Glutamatergic neuron (in vitro differentiated cells): ENCODE results near the gene USP44. TPM values are rescaled to one million over a fixed set of nuclear protein-coding genes. Genes with fewer than 3 reads are reported as not detected.

Experiments
- DNase-seq: peaks from one replicate; pipeline ENCODE4 v3.0.0; 2022
- H3K27ac Mint-ChIP-seq: one replicate; pipeline ENCODE4 v1.8.0; 2020; ENCODE audit warnings: mild to moderate bottlenecking, mixed read lengths, inconsistent platforms; ENCODE audit not compliant: unreplicated experiment
- H3K27me3 Mint-ChIP-seq: one replicate; pipeline ENCODE4 v1.8.0; 2020; ENCODE audit warnings: mild to moderate bottlenecking, moderate library complexity, mixed read lengths, inconsistent platforms; ENCODE audit not compliant: unreplicated experiment
- H3K36me3 Mint-ChIP-seq: one replicate; pipeline ENCODE4 v1.8.0; 2020; ENCODE audit warnings: mild to moderate bottlenecking, mixed read lengths, inconsistent platforms; ENCODE audit not compliant: unreplicated experiment
- H3K4me1 Mint-ChIP-seq: one replicate; pipeline ENCODE4 v1.8.0; 2020; ENCODE audit warnings: mild to moderate bottlenecking, low read depth, mixed read lengths, inconsistent platforms; ENCODE audit not compliant: unreplicated experiment
- H3K4me3 Mint-ChIP-seq: one replicate; pipeline ENCODE4 v1.8.0; 2020; ENCODE audit warnings: mild to moderate bottlenecking, mixed read lengths, inconsistent platforms; ENCODE audit not compliant: unreplicated experiment
- H3K9me3 Mint-ChIP-seq: one replicate; pipeline ENCODE4 v1.8.0; 2020; ENCODE audit warnings: mild to moderate bottlenecking, moderate library complexity, mixed read lengths, inconsistent platforms; ENCODE audit not compliant: unreplicated experiment
- CTCF ChIP-seq: fragments of 200-600 bp; sonication (generic); IDR thresholded peaks from one replicate; pipeline ENCODE4 v1.5.0; 2021; ENCODE audit not compliant: partially characterized antibody, unreplicated experiment
- total RNA-seq: library from RNA; stranded (reverse); fragmentation: NEBNext Ultra II Directional; extraction: Animal tissue kit (Norgen Biotek cat#: 25700); gene quantifications from one replicate; pipeline ENCODE4 v1.2.1, GENCODE V29; 2021; ENCODE audit not compliant: unreplicated experiment

USP44 gene
- total RNA-seq, 1 donor from 2014 or later, result 2.7 TPM

GRCh38 chr12:95591731-95592130 lies 40.5 kb upstream of the USP44 start:
- no peak for TF ChIP-seq CTCF
- no peak for DNase-seq
- no peaks in the 10 kb centered on the region for H3K9me3 Mint-ChIP-seq
- H3K27me3 Mint-ChIP-seq, result no peaks in the 10 kb centered on the region
- H3K36me3 Mint-ChIP-seq, result no peaks in the 10 kb centered on the region
- H3K4me1 Mint-ChIP-seq, result no peaks in the 10 kb centered on the region
- H3K4me3 Mint-ChIP-seq, result no peak overlapping the region
- no peak overlapping the region for H3K27ac Mint-ChIP-seq

- H3K27ac Mint-ChIP-seq, result no peak overlapping the region
- H3K4me1 Mint-ChIP-seq, result no peaks in the 10 kb centered on the region
- no peaks in the 10 kb centered on the region for H3K36me3 Mint-ChIP-seq
- H3K27me3 Mint-ChIP-seq, result no peaks in the 10 kb centered on the region
- no peak overlapping the region for H3K4me3 Mint-ChIP-seq
- TF ChIP-seq CTCF, result no peak
- DNase-seq, result no peak
- no peaks in the 10 kb centered on the region for H3K9me3 Mint-ChIP-seq
Measured at GRCh38 chr12:95590775-95591174, 39.5 kb upstream of the USP44 start.

GRCh38 chr12:95583933-95584332 lies 32.7 kb upstream of the USP44 start:
- H3K27me3 Mint-ChIP-seq, result no peaks in the 10 kb centered on the region
- TF ChIP-seq CTCF, result no peak
- H3K4me1 Mint-ChIP-seq, result no peaks in the 10 kb centered on the region
- no peak overlapping the region for H3K27ac Mint-ChIP-seq
- H3K36me3 Mint-ChIP-seq, result no peaks in the 10 kb centered on the region
- H3K9me3 Mint-ChIP-seq, result no peaks in the 10 kb centered on the region
- DNase-seq, result no peak
- H3K4me3 Mint-ChIP-seq, result no peak overlapping the region

- DNase-seq, result no peak
- Mint-ChIP-seq H3K36me3 (no peaks in the 10 kb centered on the region), H3K27me3 (no peaks in the 10 kb centered on the region), H3K4me1 (no peaks in the 10 kb centered on the region), H3K4me3 (no peak overlapping the region), H3K9me3 (no peaks in the 10 kb centered on the region), H3K27ac (no peak overlapping the region)
- TF ChIP-seq CTCF, result no peak
Measured at GRCh38 chr12:95582230-95583058, 31.2 kb upstream of the USP44 start.

GRCh38 chr12:95577820-95578219 lies 26.5 kb upstream of the USP44 start:
- no peak overlapping the region for H3K4me3 Mint-ChIP-seq
- no peaks in the 10 kb centered on the region for H3K4me1 Mint-ChIP-seq
- H3K27ac Mint-ChIP-seq, result no peak overlapping the region
- no peak for TF ChIP-seq CTCF
- H3K27me3 Mint-ChIP-seq, result no peaks in the 10 kb centered on the region
- peaks cover 2% of the 10 kb centered on the region for H3K9me3 Mint-ChIP-seq
- H3K36me3 Mint-ChIP-seq, result no peaks in the 10 kb centered on the region
- DNase-seq, result no peak
